ENCODE results near the gene YPEL2.

- TF ChIP-seq CTCF (IDR thresholded peaks at IDR 0.05) (no peak), POLR2A (IDR thresholded peaks at IDR 0.05) (no peak)
These were observed 22.7 kb downstream of the YPEL2 start for GRCh38 chr17:59353936-59354755.
